GM23248 (cell line): ENCODE measurements around the gene ZNF215. TPM values are rescaled to one million over a fixed set of nuclear protein-coding genes. Genes with fewer than 3 reads are reported as not detected.
"Not testable (repeated sequence)": the region's sequence is repeated elsewhere in the genome, so short reads cannot be mapped to it uniquely, and the experiment has no call there.

ENCODE experiments used
- DNase-seq: peaks from one replicate; pipeline ENCODE4 v3.0.0-alpha.2; 2015
- H2AFZ ChIP-seq: fragments of 200-600 bp; sonication (generic); 2 replicates; pipeline ENCODE4 v1.6.1; 2016; ENCODE audit warnings: antibody characterized with exemption
- H3F3A ChIP-seq: fragments of 200-600 bp; sonication (generic); 2 replicates; pipeline ENCODE4 v1.6.1; 2016; ENCODE audit warnings: mild to moderate bottlenecking, antibody characterized with exemption, mixed run types; ENCODE audit not compliant: insufficient read depth
- H3K27ac ChIP-seq: fragments of 200-600 bp; sonication (generic); 2 replicates; pipeline ENCODE4 v1.5.1; 2016; ENCODE audit warnings: mild to moderate bottlenecking
- H3K27me3 ChIP-seq: fragments of 200-600 bp; sonication (generic); replicated peaks from 2 replicates; pipeline ENCODE4 v1.6.1; 2016; ENCODE audit warnings: mild to moderate bottlenecking; ENCODE audit not compliant: insufficient read depth
- H3K36me3 ChIP-seq: fragments of 200-600 bp; sonication (generic); 2 replicates; pipeline ENCODE4 v1.6.1; 2016; ENCODE audit warnings: low read depth, mild to moderate bottlenecking
- H3K4me1 ChIP-seq: fragments of 200-600 bp; sonication (generic); 2 replicates; pipeline ENCODE4 v1.6.1; 2016; ENCODE audit warnings: mild to moderate bottlenecking; ENCODE audit not compliant: insufficient read depth
- H3K4me2 ChIP-seq: fragments of 200-600 bp; sonication (generic); one replicate; pipeline ENCODE4 v1.6.1; 2016; ENCODE audit warnings: mild to moderate bottlenecking; ENCODE audit not compliant: unreplicated experiment
- H3K4me3 ChIP-seq: fragments of 200-600 bp; sonication (generic); 2 replicates; pipeline ENCODE4 v1.5.1; 2016; ENCODE audit warnings: mild to moderate bottlenecking
- H3K79me2 ChIP-seq: fragments of 200-600 bp; sonication (generic); 2 replicates; pipeline ENCODE4 v1.6.1; 2016; ENCODE audit warnings: mild to moderate bottlenecking; ENCODE audit not compliant: insufficient read depth
- H3K9ac ChIP-seq: fragments of 200-600 bp; sonication (generic); 2 replicates; pipeline ENCODE4 v1.6.1; 2016; ENCODE audit warnings: mild to moderate bottlenecking
- H3K9me2 ChIP-seq: fragments of 200-600 bp; sonication (generic); 2 replicates; pipeline ENCODE4 v1.6.1; 2016; ENCODE audit warnings: mixed run types, mild to moderate bottlenecking, moderate library complexity; ENCODE audit not compliant: insufficient read depth
- H3K9me3 ChIP-seq: fragments of 200-600 bp; sonication (generic); one replicate; pipeline ENCODE4 v1.6.1; 2017; ENCODE audit warnings: low read depth
- H4K20me1 ChIP-seq: fragments of 200-600 bp; sonication (generic); 2 replicates; pipeline ENCODE4 v1.6.0; 2016; ENCODE audit not compliant: insufficient read depth
- EZH2 ChIP-seq: fragments of 200-600 bp; sonication (generic); IDR thresholded peaks from 2 replicates; pipeline ENCODE4 v1.6.1; 2018; ENCODE audit warnings: antibody characterized with exemption, mild to moderate bottlenecking; ENCODE audit not compliant: insufficient read depth, poor library complexity, severe bottlenecking
- EZH2phosphoT487 ChIP-seq: fragments of 200-600 bp; sonication (generic); IDR thresholded peaks from 2 replicates; pipeline ENCODE4 v1.6.1; 2018; ENCODE audit warnings: antibody characterized with exemption, moderate library complexity, mild to moderate bottlenecking, low read depth; ENCODE audit not compliant: insufficient read depth
- WGBS, 2 experiments: methylation state at CpG; one replicate each; pipeline ENCODE4 v1.1.6; 2015 to 2017; ENCODE audit warnings: low lambda C conversion rate in 2 of 2, low coverage in 1 of 2; ENCODE audit errors: missing lambda C conversion rate in 2 of 2; 5-methylcytosine and 5-hydroxymethylcytosine counted together
- in situ Hi-C: fragments of 300-500 bp; cut with MboI; formaldehyde crosslinking; loops from 2 replicates; pipeline ENCODE4 v1.15.0; 2020
- polyA plus RNA-seq: library from polyadenylated mRNA; unstranded; fragments of >200 nt; fragmentation: Nextera tagmentation; extraction: Ambion mirVana; gene quantifications from 2 replicates; pipeline ENCODE4 v1.2.1, GENCODE V29; 2016
- total RNA-seq: library from RNA; depleted of rRNA; stranded (reverse); fragments of >200 nt; shearing (Covaris generic); gene quantifications from 2 replicates; pipeline ENCODE4 v1.2.3, GENCODE V29; 2014

The ZNF215 gene
- total and polyA plus RNA-seq, 2 experiments from 2014 or later, result 4.9 to 5.4 TPM

GRCh38 chr11:6943131-6943530 lies 16.9 kb downstream of the ZNF215 start:
- H3K27me3 ChIP-seq, result no peaks in the 10 kb centered on the region
- H3K9me3 ChIP-seq, result no peaks in the 10 kb centered on the region
- no peaks in the 10 kb centered on the region for H3F3A ChIP-seq
- H3K27ac ChIP-seq, result no peak overlapping the region
- H3K36me3 ChIP-seq, result no peaks in the 10 kb centered on the region
- H3K4me2 ChIP-seq, result no peak overlapping the region
- H3K9ac ChIP-seq, result no peak overlapping the region
- peak; percentile 57 for DNase-seq
- 84% methylated on average over 3 of the region's 3 CpGs for WGBS, 2 experiments
- H2AFZ ChIP-seq, result no peak overlapping the region
- no peaks in the 10 kb centered on the region for H3K9me2 ChIP-seq
- H4K20me1 ChIP-seq, result no peaks in the 10 kb centered on the region
- no peak overlapping the region for H3K4me3 ChIP-seq
- TF ChIP-seq EZH2, result no peak
- TF ChIP-seq EZH2phosphoT487, result no peak
- H3K4me1 ChIP-seq, result no peaks in the 10 kb centered on the region
- in situ Hi-C loops, result no loop called here
- no peaks in the 10 kb centered on the region for H3K79me2 ChIP-seq

- H3K9ac ChIP-seq, H4K20me1 ChIP-seq, H3F3A ChIP-seq, H3K9me3 ChIP-seq, in situ Hi-C loops, DNase-seq, H3K9me2 ChIP-seq, H3K4me2 ChIP-seq, H3K4me3 ChIP-seq, H3K79me2 ChIP-seq, H2AFZ ChIP-seq, H3K4me1 ChIP-seq, H3K27ac ChIP-seq, H3K27me3 ChIP-seq: not testable (repeated sequence)
- H3K36me3 ChIP-seq, result peaks cover 12% of the 10 kb centered on the region; the same call in 1 of the 2 replicates
- WGBS, 2 experiments, result 88 to 97% methylated on average over 9 to 10 of the region's 10 CpGs
Measured at GRCh38 chr11:6954248-6954647, 28.0 kb downstream of the ZNF215 start.

- in situ Hi-C loops, result no loop called here
- Histone ChIP-seq H3K27me3 (no peaks in the 10 kb centered on the region), H3K4me2 (no peak overlapping the region), H3F3A (no peaks in the 10 kb centered on the region), H3K9ac (no peak overlapping the region), H3K4me3 (no peak overlapping the region), H2AFZ (no peak overlapping the region), H4K20me1 (no peaks in the 10 kb centered on the region), H3K27ac (no peak overlapping the region), H3K36me3 (no peaks in the 10 kb centered on the region), H3K9me3 (no peaks in the 10 kb centered on the region), H3K79me2 (no peaks in the 10 kb centered on the region), H3K4me1 (no peaks in the 10 kb centered on the region), H3K9me2 (no peaks in the 10 kb centered on the region)
- TF ChIP-seq EZH2 (no peak), EZH2phosphoT487 (no peak)
- no peak for DNase-seq
Measured at GRCh38 chr11:6962141-6962540, 35.9 kb downstream of the ZNF215 start.

GRCh38 chr11:6962673-6963072 lies 36.4 kb downstream of the ZNF215 start:
- WGBS, 2 experiments, result 88 to 100% methylated on average over 1 of the region's 1 CpG
- no peaks in the 10 kb centered on the region for H3F3A ChIP-seq

GRCh38 chr11:6968816-6969215 lies 42.6 kb downstream of the ZNF215 start:
- Histone ChIP-seq H3F3A (peaks cover 12% of the 10 kb centered on the region), H3K36me3 (no peaks in the 10 kb centered on the region), H2AFZ (no peak overlapping the region; the same call in 1 of the 2 replicates), H3K79me2 (no peaks in the 10 kb centered on the region), H3K4me3 (no peak overlapping the region), H3K27ac (peak overlapping the region; percentile 55), H3K4me1 (peaks cover 17% of the 10 kb centered on the region), H3K9ac (no peak overlapping the region), H3K27me3 (no peaks in the 10 kb centered on the region), H3K9me2 (no peaks in the 10 kb centered on the region), H3K4me2 (no peak overlapping the region), H3K9me3 (no peaks in the 10 kb centered on the region), H4K20me1 (no peaks in the 10 kb centered on the region)
- 88 to 100% methylated on average over 1 of the region's 1 CpG for WGBS, 2 experiments
- TF ChIP-seq EZH2phosphoT487 (no peak), EZH2 (no peak)
- in situ Hi-C loops, result no loop called here
- DNase-seq, result peak; percentile 81

More at GRCh38 chr11:6962673-6963072, 36.4 kb downstream of the ZNF215 start:
- H2AFZ ChIP-seq, result no peak overlapping the region
- DNase-seq, result no peak
- no peak for TF ChIP-seq EZH2
- no peaks in the 10 kb centered on the region for H3K9me3 ChIP-seq
- H3K36me3 ChIP-seq, result no peaks in the 10 kb centered on the region
- H3K4me1 ChIP-seq, result no peaks in the 10 kb centered on the region
- no peaks in the 10 kb centered on the region for H3K79me2 ChIP-seq
- H3K27ac ChIP-seq, result no peak overlapping the region
- H3K9ac ChIP-seq, result no peak overlapping the region
- no peaks in the 10 kb centered on the region for H3K27me3 ChIP-seq
- H3K9me2 ChIP-seq, result no peaks in the 10 kb centered on the region
- no peaks in the 10 kb centered on the region for H4K20me1 ChIP-seq
- no peak overlapping the region for H3K4me2 ChIP-seq
- in situ Hi-C loops, result no loop called here
- no peak overlapping the region for H3K4me3 ChIP-seq

- peaks cover 17% of the 10 kb centered on the region for H3K4me1 ChIP-seq
- peaks cover 12% of the 10 kb centered on the region for H3F3A ChIP-seq
- H3K9ac ChIP-seq, H3K4me3 ChIP-seq, H3K36me3 ChIP-seq, H3K27ac ChIP-seq, H3K27me3 ChIP-seq, H2AFZ ChIP-seq, H3K79me2 ChIP-seq, H3K9me3 ChIP-seq, H3K4me2 ChIP-seq, H4K20me1 ChIP-seq, in situ Hi-C loops, H3K9me2 ChIP-seq: not testable (repeated sequence)
- DNase-seq, result peak; percentile 7
- 76 to 79% methylated on average over 4 of the region's 4 CpGs for WGBS, 2 experiments
Measured at GRCh38 chr11:6969854-6970253, 43.6 kb downstream of the ZNF215 start.
